ENCODE data around the gene WSB2.
"Not testable (repeated sequence)": the region's sequence is repeated elsewhere in the genome, so short reads cannot be mapped to it uniquely, and the experiment has no call there.

The WSB2 gene

DNA sequence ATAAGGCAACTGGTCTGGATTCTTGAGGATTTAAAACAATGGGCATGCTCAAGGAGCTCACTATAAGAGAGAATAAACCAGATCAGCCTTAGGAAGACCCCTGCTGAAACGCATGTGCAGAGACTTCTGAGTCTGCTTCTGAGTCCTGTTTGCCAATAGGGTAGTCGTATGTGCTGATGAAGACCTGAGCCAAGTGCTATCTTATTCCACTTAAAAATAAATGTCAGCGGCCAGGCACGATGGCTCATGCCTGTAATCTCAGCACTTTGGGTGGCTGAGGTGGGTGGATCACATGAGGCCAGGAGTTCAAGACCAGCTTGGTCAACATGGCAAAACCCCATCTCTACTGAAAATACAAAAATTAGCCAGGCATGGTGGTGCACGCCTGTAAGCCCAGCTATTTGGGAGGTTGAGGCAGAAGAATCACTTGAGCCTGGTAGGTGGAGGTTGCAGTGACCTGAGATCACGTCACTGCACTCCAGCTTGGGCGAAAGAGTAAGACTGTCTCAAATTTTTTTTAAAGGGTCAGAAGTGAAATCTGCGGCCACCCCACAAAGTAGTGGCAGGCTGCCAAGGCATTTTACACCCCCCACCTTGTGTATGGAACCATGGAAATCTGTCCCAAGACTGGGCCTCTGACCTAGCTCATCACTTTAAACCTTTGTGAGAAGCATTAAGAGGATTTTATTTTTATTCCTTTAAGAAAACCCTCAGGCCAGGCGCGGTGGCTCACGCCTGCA is 24.1 kb downstream of the WSB2 start:
- no peak for DNase-seq (ENCODE audit: low read depth in 3 of 3, low spot score in 1 of 3)

DNA sequence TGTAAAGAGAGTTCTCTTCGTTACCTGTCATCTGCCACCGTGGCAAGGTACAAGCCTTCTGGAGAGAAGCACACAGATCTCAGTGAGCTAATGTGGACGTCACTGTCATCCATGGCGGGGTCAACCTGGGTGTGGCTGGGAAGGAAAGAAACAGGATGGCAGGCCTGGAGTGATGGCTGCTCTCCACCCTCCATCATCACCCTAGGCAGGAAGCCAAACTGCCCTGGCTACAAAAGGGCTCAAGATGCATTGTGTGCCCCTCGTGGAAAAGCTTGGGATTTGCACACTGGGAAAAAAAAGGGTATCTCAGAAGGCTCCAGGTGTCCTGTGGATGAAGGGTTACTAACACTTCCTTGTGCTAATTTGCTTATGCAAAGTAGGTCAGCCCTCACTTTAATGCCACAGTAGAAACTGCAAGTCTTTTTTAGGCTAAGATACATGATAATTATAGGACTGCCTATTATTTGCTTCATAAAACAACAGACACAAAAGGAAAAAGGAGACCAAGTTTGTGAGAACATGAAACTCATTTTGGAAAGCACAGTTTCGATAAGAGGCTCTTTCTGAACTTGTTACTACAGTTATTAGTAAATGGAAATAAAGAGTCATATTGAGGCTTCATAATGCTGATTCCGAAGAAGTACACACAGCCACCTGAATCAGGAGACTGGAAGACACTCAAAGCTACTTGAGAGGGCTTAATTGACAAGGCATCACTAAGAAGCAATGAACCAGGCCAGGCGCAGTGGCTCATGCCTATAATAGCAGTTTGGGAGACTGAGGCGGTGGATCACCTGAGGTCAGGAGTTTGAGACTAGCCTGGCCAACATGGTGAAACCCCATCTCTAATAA is 25.6 kb downstream of the WSB2 start:
- no peak for DNase-seq (ENCODE audit: low read depth in 3 of 3, low spot score in 1 of 3)

DNA sequence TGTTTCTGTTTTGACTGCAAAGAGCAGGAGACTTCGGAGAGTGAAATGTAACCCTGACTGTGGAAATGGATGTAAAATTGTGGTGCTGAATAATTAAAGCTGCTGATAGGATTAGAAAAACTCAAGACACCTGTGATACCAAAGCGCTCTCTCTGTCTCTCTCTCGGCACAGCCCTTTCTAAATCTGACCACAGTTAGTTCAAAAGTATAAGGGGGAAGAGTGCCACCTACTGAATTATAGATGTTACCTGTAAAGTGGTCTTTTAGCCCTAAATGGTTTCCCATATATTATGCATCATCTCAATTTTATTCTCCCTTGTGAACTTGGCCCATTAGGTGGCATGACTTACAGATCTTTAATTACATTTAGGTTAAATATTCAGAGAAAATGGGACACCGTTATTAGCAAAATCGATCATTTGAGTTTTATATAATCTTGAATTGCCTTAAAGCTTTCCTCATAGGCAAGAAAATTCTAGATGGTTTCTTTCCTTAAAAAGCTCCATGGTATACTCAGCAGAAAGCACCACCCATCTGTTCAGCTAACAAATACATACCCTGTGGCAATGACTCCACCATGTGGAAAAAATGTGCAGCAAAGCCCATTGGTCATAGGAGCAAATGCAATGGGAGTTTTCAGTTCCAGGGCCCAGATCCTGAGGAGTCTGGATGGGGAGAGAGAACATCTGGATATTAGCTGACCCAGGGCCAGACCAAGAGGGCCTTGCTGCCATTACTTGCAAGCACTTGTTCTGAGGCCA is 26.4 kb downstream of the WSB2 start:
- DNase-seq (ENCODE audit: low read depth in 3 of 3, low spot score in 1 of 3) = no peak

DNA sequence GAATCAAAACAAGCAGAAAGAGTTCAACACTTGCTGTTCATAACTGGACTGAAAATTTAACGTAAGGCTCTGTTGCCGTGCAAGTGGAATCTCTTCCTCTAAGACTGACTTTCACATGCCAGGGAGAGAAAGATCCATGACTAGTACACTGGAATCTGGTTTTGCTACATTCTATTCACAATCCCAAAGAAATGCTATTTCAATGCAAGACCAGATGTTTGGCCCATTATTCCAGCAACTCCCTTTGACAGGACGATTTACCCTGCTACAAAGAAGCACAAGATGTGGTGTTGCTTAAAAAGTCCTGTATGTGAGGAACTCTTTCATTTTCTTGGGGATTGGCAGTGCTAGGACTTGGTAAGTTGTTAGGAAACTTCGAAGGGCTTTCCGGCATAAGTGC is 27.1 kb downstream of the WSB2 start:
- no peak for DNase-seq (ENCODE audit: low read depth in 3 of 3, low spot score in 1 of 3)

DNA sequence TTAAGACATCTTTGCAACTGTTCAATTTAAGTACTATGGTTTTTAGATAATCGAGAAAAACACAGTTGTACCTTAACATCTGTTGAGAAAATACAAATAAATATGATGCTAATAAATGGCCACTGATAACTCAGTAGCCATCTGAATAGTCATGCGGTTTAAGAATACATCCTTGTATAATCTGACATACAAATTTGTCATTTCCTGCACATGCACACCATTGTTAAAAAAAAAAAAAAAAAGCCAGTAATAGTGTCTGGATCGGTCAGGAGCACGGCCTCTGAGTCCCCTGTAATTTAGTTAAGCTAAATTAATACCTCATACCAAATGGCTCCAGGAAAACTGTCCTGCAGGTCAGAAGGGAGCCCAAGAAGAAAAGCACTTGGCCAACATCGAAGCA is 27.7 kb downstream of the WSB2 start:
- DNase-seq (ENCODE audit: low read depth in 3 of 3, low spot score in 1 of 3) = no peak

DNA sequence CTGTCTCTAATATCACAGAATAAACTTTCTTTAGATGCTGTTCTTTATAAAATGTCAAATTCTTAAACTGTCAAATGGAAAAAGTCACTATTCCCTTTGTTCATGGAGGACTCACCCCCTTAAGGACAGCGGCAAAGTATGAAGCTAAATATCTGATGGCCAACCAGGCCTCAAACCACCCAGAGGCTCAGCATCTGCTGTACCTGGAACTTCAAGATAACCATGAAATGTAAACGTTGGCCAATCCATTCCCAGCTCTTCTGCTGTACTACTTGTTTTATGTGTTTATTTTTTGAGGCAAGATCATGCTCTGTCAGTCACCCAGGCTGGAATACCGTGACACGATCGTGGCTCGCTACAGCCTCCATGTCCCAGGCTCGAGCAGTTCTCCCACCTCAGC is 28.8 kb downstream of the WSB2 start:
- no peak for DNase-seq (ENCODE audit: low read depth in 3 of 3, low spot score in 1 of 3)

DNA sequence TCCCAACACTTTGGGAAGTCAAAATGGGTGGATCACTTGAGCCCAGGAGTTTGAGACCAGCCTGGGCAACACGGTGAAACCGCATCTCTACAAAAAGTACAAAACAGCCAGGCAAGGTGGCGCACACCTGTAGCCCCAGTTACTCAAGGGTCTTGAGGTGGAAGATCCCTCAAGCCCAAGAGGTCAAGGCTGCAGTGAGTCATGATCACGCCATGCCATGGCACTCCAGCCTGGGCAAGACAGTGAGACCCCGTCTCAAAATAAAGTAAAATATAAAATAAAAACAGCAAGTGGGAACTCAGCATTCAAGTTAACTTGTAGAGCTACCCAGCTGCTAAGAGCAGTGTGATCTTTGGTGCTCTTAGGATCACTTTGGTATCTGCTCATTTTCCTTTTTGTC is 31.8 kb downstream of the WSB2 start:
- no peak for DNase-seq (ENCODE audit: low read depth in 3 of 3, low spot score in 1 of 3)

DNA sequence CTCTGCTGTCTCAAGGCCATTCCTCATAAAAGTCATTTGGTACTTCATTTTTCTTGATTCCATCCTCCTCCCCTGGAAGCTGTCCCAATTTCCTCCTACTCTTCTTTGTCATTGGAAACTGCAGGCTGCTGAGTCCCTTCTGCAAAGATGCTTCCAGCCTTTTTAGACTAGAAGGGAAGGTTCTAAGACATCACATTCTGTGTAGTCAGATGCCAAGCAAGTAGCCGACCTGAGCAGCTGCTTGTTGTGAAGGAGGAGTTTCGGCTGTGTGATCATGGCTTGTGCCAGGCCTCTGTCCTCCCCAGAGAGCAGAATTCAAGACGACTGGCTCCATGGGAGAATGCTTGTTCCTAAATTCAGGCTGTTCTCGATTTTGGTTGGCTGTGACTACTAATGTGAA is 35.8 kb downstream of the WSB2 start:
- DNase-seq (ENCODE audit: low read depth in 3 of 3, low spot score in 1 of 3) = no peak

DNA sequence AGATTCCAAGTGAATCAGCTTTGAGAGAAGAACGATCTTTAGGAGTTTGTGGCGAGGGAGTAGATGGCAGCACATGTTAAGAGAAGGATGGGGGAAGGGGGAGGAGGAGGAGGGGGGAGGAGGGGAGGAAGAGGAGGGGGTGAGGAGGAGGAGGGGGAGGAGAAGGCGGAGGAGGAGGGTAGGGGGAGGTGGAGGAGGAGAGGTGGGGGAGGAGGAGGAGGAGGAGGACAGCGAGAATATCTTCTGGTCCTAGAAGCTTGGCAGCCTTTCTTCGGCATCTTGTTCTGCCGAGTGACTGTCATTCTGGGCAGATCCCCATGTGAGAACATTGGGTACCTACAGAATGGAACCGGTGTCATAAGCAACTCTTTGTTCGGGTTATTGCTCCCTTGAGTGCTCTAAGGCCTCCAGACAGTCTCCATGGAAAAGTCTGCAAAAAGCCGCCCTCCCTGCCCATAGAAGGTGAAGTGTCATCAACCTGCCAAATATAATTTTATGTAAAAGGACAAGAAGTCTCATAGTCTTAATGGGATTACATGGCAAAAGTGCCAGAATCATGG is 37.6 kb downstream of the WSB2 start:
- no peak for DNase-seq (ENCODE audit: low read depth in 3 of 3, low spot score in 1 of 3)

DNA sequence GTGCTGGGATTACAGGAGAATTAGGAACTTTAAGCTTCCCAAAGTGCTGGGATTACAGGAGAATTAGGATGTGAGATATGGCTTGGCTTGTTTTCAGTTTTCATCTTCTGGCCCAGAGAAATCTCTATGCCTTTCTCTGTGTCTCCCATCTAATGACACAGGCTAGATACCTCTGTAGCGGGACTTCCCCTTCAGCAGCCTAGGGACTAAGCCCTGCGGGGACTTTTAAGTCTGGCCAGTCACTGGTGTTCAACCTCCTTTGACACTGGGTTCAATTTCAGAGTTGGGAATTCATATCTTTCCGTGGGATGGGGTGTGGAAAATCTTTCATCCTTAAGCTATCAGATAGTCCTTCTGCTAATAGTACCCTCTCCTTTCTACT is 38.3 kb downstream of the WSB2 start:
- DNase-seq (ENCODE audit: low read depth in 3 of 3, low spot score in 1 of 3) = no peak

DNA sequence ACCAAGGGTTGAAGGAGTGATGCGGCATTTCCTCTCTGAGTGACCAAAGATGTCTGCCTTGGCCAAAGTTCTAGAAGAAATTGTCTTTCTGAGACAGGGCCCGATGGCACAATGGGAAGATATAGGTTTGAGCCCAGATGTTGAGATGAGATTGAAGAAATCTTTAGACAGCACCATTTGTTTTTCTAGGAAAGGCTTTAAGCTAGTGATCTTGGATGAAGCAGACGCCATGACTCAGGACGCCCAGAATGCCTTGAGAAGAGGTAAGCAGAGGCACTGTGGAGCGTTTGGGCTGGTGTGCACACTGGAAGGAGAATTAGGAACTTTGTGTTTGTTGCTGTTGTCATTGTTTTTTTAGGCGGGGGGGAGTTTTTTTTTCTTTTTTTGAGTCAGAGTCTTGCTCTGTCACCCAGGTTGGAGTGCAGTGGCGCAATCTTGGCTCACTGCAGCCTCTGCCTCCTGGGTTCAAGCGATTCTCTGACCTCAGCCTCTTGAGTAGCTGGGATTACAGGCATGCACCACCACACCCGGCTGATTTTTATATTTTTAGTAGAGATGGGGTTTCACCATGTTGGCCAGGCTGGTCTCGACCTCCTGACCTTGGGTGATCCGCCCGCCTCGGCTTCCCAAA is 38.8 kb downstream of the WSB2 start:
- not testable (repeated sequence) for DNase-seq (ENCODE audit: low read depth in 3 of 3, low spot score in 1 of 3)

DNA sequence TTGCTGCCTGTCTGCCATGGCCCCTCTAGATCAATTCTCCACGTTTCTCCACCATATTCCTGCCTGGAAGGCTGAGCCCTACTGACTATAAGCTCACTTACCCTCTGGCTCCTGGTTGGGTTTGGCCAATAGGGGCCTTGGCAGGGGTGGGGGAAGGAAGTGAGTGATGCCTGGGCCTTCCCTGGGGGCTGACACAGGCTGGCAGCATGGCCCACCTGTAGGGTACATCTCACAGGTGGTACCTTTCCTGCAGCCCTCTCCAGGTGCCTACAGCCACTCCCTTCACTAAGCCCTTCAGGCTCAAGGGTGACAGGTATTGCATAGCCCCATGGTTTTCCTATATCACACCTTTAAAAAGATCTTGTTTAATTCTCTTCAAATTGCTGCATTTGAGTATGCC is 40.9 kb downstream of the WSB2 start:
- no peak for DNase-seq (ENCODE audit: low read depth in 3 of 3, low spot score in 1 of 3)

DNA sequence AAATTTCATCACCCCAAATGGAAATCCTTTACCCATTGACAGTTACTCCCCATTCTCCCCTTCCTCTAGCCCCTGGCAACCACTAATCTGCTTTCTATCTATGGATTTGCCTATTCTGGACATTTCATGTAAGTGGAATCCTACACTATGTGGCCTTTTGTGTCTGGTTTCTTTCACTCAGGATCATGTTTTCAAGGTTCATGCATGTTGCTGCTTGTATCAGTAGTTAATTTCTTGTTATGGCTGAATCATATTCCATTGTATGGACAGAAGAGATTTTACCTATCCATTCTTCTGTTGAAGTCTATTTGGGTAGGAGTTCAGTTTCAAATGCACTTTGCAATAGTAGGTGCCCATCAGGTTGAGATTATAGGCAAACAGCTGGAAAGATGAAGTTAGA is 43.1 kb downstream of the WSB2 start:
- no peak for DNase-seq (ENCODE audit: low read depth in 3 of 3, low spot score in 1 of 3)

DNA sequence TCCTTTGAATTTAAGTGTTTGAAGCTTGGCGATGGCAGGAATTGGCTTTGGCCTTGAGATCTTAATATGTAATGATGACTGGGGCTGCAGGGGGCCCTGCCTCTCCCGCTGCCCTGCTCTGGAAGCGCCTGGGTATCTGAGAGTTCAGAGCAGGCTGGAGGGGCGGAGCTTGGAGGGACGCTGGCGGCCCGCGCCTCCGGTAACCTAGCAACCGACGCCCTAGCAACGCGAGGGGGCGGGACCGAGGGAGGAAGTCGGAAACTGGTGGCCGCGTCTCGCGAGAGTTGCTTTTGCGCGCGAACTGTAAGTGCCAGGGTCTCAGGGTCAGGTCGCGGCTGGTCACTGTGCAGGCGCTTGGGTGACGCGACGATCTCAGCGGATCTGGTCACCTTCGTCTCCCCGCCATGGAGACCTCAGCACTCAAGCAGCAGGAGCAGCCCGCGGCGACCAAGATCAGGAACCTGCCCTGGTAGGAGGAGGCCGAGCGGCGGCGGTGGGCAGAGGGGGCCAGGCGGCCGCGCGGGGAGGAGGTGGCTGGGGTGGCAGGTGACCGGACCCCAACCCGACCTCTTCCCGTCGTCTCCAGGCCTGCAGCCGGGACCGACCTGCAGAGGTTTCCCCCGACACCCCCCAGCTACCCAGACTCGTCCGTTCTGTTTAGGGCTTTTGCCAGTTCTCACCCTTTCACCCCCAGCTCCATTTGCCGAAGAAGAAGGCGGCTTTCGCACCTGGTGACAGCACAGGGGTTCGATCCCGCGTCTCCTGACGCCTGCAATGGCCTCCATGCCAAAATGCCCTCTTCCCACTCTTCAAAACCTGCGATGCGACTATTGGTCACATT is 44.3 kb downstream of the WSB2 start, which contains the start of gene RFC5:
TSS of gene RFC5 (plus strand) at position 280 of the 841 bp plus-strand sequence. CDS start at position 405, 125 bp downstream.
- peak; percentile 95 to 96 (median 96) for DNase-seq (ENCODE audit: low read depth in 3 of 3, low spot score in 1 of 3)

DNA sequence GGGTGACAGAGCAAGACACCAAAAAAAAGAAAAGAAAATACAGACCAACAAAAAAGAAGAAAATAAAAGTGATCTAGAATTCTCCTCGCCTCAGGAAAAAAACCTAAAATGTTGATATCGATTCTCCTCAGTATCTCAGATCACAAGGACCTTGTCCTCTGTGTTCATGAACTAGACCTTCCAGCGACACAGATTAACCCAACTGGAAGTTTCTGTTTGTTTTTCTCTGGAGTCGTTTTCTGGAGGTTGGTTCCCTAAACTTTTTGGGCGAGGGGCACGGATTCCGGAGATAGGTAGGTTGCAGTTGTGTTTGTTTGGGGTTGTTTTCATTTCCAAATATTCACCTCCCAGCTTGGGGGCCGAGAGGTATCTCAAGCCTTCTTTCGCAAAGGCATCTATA is 45.0 kb downstream of the WSB2 start:
- DNase-seq (ENCODE audit: low read depth in 3 of 3, low spot score in 1 of 3) = no peak

DNA sequence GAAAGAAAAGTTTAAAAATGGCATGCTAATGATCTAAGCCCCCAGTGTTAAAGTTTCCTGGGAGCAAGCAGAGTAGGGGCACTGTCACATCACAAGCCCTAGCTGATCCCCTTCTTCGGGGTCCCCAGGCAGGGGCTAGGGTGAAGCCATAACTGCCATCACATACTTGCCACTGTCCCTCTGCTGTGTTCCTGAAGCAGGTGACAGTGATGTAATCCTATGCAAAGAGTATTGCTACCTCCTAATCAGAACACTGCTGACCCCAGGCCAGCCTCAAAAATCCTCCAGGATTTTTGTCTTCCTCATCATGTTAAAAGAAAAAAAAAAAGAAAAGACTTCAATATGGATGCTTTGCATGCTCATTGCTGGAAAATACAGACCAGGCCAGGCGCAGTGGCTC is 45.7 kb downstream of the WSB2 start:
- no peak for DNase-seq (ENCODE audit: low read depth in 3 of 3, low spot score in 1 of 3)

DNA sequence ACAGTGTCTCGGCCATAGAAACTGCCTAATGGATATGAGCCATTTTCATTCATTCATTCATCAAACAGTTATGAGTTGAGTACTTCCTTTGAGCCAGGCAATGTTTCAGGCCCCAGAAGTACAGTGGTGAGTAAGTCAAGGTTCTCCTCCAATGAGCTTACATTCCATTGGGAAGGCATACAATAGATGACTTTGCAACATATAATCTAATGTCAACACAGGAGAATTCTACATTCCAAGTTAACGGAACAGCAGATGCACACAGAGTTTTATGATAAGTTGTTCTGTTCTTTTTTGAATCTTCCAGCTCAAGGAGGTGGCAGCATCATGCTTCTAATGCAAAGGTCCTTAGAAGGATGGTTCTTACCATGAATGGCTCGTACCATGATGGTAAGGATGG is 47.7 kb downstream of the WSB2 start:
- no peak for DNase-seq (ENCODE audit: low read depth in 3 of 3, low spot score in 1 of 3)

DNA sequence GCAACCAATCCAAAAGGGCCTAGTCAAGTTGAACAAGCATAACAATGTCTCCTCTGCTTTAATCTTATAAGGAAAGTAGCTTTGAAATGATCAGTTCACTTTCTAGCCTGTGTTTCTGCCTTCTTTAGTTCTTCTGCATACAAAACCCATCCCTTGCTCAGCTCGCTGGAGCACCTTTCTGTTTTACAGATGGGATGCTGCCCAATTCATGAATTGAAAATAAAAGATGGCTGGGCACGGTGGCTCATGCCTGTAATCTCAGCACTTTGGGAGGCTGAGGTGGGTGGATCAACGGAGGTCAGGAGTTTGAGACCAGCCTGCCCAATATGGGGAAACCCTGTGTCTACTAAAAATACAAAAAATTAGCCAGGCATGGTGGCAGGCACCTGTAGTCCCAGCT is 49.0 kb downstream of the WSB2 start:
- no peak for DNase-seq (ENCODE audit: low read depth in 3 of 3, low spot score in 1 of 3)

DNA sequence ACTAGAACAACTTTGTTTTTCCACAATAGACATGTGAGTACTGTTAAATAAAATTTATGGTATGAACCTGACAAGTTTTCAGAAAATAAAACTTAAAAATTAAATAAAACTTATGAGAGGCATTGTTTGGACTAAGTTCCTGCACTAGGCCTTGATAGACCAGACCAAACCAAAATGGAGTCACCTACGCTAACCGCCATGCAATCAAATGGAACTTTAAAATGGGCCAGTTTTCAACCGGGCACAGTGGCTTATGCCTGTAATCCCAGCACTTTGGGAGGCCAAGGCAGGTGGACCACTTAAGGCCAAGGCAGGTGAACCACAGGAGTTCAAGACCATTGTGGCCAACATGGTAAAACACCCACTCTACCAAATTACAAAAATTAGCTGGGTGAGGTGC is 49.6 kb downstream of the WSB2 start:
- DNase-seq (ENCODE audit: low read depth in 3 of 3, low spot score in 1 of 3) = no peak

DNA sequence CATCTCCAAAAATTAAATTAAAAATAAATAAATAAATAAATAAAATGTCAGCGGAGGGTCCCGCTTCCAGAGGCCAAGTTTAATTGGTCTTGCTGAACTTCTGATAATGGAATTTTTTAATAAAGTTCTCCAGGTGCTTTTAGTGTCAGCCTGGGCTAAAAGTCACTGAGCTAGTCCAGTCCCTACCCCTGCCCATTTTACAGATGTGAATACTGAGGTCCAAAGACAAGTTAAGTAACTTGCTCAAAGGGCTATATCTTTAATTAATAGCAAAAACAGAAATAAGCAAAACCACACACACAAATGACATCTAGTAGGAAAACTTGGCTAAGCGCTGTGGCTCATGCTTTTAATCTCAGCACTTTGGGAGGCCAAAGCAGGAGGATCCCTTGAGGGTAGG is 50.1 kb downstream of the WSB2 start:
- DNase-seq (ENCODE audit: low read depth in 3 of 3, low spot score in 1 of 3) = no peak

All from stimulated activated CD4-positive, alpha-beta T cell treated with anti-CD3 and anti-CD28 coated beads, TNF-alpha, amount 100 ng/mL, for 1 hour (primary cell).